T-helper 2 cell treated with Interferon-gamma antibody and Interleukin-4, amounts not matched to agents 5 μg/mL and 100 μg/mL, for 36 hours (primary cell): ENCODE measurements around the gene STARD7.
"Not testable (repeated sequence)": the region's sequence is repeated elsewhere in the genome, so short reads cannot be mapped to it uniquely, and the experiment has no call there.

Experiments
- DNase-seq: peaks from one replicate; pipeline ENCODE4 v3.0.0; 2021; ENCODE audit warnings: low spot score
- H3K27ac Mint-ChIP-seq: one replicate; pipeline ENCODE4 v1.8.0; 2021; ENCODE audit warnings: mild to moderate bottlenecking, mixed read lengths
- H3K27me3 Mint-ChIP-seq: one replicate; pipeline ENCODE4 v1.8.0; 2021; ENCODE audit warnings: low read depth, mixed read lengths
- H3K36me3 Mint-ChIP-seq: one replicate; pipeline ENCODE4 v1.8.0; 2021; ENCODE audit warnings: low read depth, mixed read lengths
- H3K4me1 Mint-ChIP-seq: one replicate; pipeline ENCODE4 v1.8.0; 2021; ENCODE audit warnings: low read depth, mixed read lengths
- H3K4me3 Mint-ChIP-seq: one replicate; pipeline ENCODE4 v1.8.0; 2022; ENCODE audit warnings: mild to moderate bottlenecking, moderate library complexity, mixed read lengths
- H3K9me3 Mint-ChIP-seq: one replicate; pipeline ENCODE4 v1.8.0; 2021; ENCODE audit warnings: mixed read lengths

STARD7 gene

GRCh38 chr2:96243843-96244242 lies 35.2 kb upstream of the STARD7 start:
- H3K9me3 Mint-ChIP-seq = peaks cover 7% of the 10 kb centered on the region
- H3K27me3 Mint-ChIP-seq = no peaks in the 10 kb centered on the region
- peaks cover 54% of the 10 kb centered on the region for H3K4me1 Mint-ChIP-seq
- H3K36me3 Mint-ChIP-seq = peaks cover 38% of the 10 kb centered on the region
- H3K4me3 Mint-ChIP-seq = no peak overlapping the region
- DNase-seq = no peak
- H3K27ac Mint-ChIP-seq = no peak overlapping the region

DNA sequence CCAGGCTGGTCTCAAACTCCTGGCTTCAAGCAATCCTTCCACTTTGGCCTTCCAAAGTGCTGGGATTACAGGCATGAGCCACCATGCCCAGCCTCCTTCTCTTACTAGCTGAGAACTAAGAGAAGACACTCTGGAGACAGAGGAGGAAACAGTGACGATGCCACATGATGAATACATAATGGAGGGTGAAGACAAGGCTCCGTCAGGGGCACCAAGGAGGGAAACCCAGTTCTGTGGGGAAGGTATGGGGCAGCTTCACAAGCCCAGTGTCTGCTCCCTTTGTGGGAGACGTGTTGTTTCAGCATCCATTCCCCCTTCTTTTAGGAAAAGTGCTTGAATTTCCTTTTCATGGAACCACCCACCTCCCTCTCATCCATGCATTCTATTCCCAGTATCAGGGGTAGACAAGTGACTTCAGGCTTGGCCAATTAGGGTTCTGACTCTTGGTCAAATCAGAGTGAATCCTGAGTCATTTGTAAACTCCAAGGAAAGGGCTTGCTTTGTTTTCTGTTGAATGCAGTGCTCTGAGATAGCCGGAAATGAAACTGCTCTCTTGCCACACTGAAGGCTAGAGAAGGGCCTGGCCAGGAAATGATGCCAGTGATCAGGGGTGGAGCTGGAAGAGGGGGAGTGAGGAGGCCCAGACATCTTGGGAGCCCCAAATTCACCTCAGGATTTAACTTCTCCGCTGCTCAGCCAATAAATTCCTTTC lies 33.4 kb upstream of the STARD7 start:
- H3K4me1 Mint-ChIP-seq = peaks cover 47% of the 10 kb centered on the region

GRCh38 chr2:96241227-96241626 lies 32.6 kb upstream of the STARD7 start:
- DNase-seq = no peak
- H3K27ac Mint-ChIP-seq = peak overlapping the region; percentile 93
- H3K4me1 Mint-ChIP-seq = peaks cover 39% of the 10 kb centered on the region
- H3K4me3 Mint-ChIP-seq = peak overlapping the region; percentile 72
- no peaks in the 10 kb centered on the region for H3K27me3 Mint-ChIP-seq
- H3K9me3 Mint-ChIP-seq = peaks cover 7% of the 10 kb centered on the region
- H3K36me3 Mint-ChIP-seq = peaks cover 30% of the 10 kb centered on the region

More for the DNA sequence above, 33.4 kb upstream of the STARD7 start:
- peaks cover 7% of the 10 kb centered on the region for H3K9me3 Mint-ChIP-seq
- peaks cover 37% of the 10 kb centered on the region for H3K36me3 Mint-ChIP-seq
- H3K27ac Mint-ChIP-seq = peak overlapping the region; percentile 93
- peak overlapping the region; percentile 72 for H3K4me3 Mint-ChIP-seq
- peak; percentile 75 for DNase-seq
- H3K27me3 Mint-ChIP-seq = no peaks in the 10 kb centered on the region

DNA sequence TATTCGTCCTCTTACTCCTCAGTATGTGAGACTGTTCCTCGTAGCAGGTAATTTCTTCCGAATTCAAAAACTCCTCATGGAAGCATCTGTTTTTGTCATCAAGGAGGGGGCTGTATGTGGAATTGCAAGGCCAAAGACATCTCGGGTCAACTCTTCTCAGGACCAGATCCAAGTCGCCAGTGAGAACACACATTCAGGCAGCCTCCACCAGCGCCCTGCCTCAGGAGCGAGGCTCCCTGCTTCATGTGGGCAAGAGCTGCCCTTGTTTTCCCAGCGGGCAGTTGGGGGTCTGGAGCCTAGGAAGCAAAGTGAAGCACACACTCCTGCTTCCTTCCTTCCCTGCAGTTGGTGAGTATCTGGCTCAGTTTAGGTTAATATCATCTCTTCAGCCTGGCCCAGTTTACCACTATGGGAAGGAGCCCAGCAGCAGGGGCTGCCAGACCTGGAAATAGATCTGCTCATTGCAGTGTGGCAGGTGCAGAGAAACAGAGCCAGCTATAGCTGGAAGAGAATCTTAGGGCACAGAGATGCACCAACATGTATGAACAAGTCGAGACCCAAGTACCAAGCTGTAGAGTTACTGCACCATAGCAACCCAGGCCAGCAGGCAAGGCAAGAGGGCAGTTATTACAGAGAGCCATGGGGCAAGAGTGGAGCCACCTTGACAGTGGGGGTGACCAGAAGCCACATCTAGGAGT lies 31.9 kb upstream of the STARD7 start:
- Mint-ChIP-seq H3K4me1 (peaks cover 31% of the 10 kb centered on the region), H3K27ac (peak overlapping the region; percentile 93), H3K9me3 (peaks cover 2% of the 10 kb centered on the region), H3K27me3 (no peaks in the 10 kb centered on the region), H3K36me3 (peaks cover 25% of the 10 kb centered on the region), H3K4me3 (no peak overlapping the region)
- no peak for DNase-seq

DNA sequence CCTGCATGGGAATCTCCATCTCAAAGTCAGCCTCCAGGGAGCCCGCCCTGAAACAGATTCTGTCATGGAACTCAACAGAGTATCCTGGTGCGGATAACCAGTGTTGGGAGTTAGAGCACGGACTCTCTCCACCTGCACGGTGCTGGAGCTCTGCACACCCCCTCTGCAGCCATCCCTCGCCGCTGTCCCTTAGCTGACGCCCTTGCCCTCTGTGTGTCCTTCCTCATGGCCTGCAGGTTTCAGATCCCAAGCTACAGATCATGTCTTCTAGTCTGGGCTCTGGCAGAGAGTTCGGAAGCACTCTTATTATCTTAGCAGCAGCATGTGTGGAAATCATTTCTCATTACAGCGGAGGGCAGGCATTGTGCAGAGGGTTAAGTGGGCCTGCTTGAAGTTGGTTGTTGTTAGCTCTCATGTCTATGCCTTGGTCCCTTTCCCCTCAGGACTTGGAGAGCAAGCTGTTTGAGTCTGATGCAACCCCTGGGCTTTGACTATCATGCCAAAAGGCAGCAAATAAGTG lies 31.2 kb upstream of the STARD7 start:
- Mint-ChIP-seq H3K36me3 (peaks cover 22% of the 10 kb centered on the region), H3K9me3 (no peaks in the 10 kb centered on the region), H3K27me3 (no peaks in the 10 kb centered on the region), H3K27ac (no peak overlapping the region), H3K4me3 (no peak overlapping the region), H3K4me1 (peaks cover 28% of the 10 kb centered on the region)
- no peak for DNase-seq

- no peak for DNase-seq
- Mint-ChIP-seq H3K9me3 (no peaks in the 10 kb centered on the region), H3K4me1 (peaks cover 25% of the 10 kb centered on the region), H3K36me3 (peaks cover 18% of the 10 kb centered on the region), H3K27me3 (no peaks in the 10 kb centered on the region), H3K4me3 (no peak overlapping the region), H3K27ac (no peak overlapping the region)
Measured at GRCh38 chr2:96239091-96239490, 30.5 kb upstream of the STARD7 start.

DNA sequence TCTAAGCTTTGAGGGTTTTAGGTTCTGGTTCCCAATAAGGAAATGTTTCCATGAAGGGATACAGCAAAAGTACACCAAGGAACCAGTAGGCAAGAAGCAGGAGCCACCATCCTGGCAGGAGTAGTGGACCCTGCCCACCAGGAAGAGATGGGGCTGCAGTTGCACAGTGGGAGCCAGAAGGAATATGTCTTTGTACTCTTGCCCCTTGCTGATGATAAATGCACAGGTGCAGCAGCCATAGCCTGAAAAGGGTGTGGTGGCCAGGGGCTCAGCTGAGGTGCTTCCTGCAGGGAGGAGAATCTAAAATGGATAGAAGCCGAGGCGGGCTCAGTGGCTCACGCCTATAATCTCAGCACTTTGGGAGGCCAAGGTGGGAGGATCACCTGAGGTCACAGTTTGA lies 29.6 kb upstream of the STARD7 start:
- H3K27ac Mint-ChIP-seq = no peak overlapping the region
- DNase-seq = no peak
- no peaks in the 10 kb centered on the region for H3K9me3 Mint-ChIP-seq
- H3K36me3 Mint-ChIP-seq = peaks cover 17% of the 10 kb centered on the region
- peaks cover 24% of the 10 kb centered on the region for H3K4me1 Mint-ChIP-seq
- no peaks in the 10 kb centered on the region for H3K27me3 Mint-ChIP-seq
- H3K4me3 Mint-ChIP-seq = no peak overlapping the region

- H3K9me3 Mint-ChIP-seq = no peaks in the 10 kb centered on the region
- H3K27ac Mint-ChIP-seq = no peak overlapping the region
- DNase-seq = no peak
- H3K36me3 Mint-ChIP-seq = peaks cover 8% of the 10 kb centered on the region
- H3K4me3 Mint-ChIP-seq = no peak overlapping the region
- H3K4me1 Mint-ChIP-seq = peaks cover 10% of the 10 kb centered on the region
- H3K27me3 Mint-ChIP-seq = no peaks in the 10 kb centered on the region
Measured at GRCh38 chr2:96236882-96237281, 28.3 kb upstream of the STARD7 start.

GRCh38 chr2:96233880-96234316 lies 25.3 kb upstream of the STARD7 start:
- H3K4me1 Mint-ChIP-seq = no peaks in the 10 kb centered on the region
- no peaks in the 10 kb centered on the region for H3K9me3 Mint-ChIP-seq
- H3K4me3 Mint-ChIP-seq = no peak overlapping the region
- H3K36me3 Mint-ChIP-seq = peaks cover 5% of the 10 kb centered on the region
- H3K27ac Mint-ChIP-seq = no peak overlapping the region
- H3K27me3 Mint-ChIP-seq = no peaks in the 10 kb centered on the region
- no peak for DNase-seq

DNA sequence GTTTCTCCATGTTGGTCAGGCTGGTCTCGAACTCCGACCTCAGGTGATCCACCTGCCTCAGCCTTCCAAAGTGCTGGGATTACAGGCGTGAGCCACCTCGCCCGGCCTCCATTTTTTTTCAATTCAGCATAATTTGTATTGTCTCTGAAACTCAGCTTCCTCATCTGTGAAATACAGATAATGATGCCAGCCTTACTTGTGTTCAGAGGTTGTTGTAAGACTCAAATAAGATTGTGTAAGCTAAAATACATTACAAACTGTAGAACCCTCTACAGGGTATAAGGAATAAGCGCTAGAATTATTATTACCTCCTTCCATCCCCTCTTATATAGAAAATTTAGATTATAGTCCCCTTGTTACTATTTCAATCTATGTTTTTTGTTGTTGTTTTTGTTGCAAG lies 24.8 kb upstream of the STARD7 start:
- H3K27me3 Mint-ChIP-seq = no peaks in the 10 kb centered on the region
- H3K4me1 Mint-ChIP-seq = no peaks in the 10 kb centered on the region
- no peak for DNase-seq
- no peak overlapping the region for H3K27ac Mint-ChIP-seq
- peaks cover 5% of the 10 kb centered on the region for H3K36me3 Mint-ChIP-seq
- H3K9me3 Mint-ChIP-seq = no peaks in the 10 kb centered on the region
- H3K4me3 Mint-ChIP-seq = no peak overlapping the region

DNA sequence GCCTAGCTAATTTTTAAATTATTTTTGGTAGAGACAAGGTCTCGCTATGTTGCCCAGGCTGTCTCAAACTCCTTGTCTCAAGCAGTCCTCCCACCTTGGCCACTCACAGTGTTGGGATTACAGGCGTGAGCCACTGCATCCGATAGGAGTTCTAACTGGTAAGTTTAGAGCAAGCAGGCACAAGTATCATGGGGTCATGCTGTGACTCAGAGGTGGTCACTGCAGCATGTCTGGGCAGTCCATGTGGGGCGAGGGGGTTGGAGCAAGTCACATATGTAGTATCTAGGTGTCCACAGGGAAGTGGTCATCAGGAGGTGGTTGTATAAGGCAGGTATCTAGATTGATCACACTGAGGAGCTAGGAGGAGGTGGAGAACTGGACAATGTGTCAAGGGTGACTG lies 22.7 kb upstream of the STARD7 start:
- H3K9me3 Mint-ChIP-seq = no peaks in the 10 kb centered on the region
- no peak overlapping the region for H3K27ac Mint-ChIP-seq
- no peaks in the 10 kb centered on the region for H3K4me1 Mint-ChIP-seq
- no peak for DNase-seq
- no peaks in the 10 kb centered on the region for H3K27me3 Mint-ChIP-seq
- H3K36me3 Mint-ChIP-seq = peaks cover 3% of the 10 kb centered on the region
- no peak overlapping the region for H3K4me3 Mint-ChIP-seq

- Mint-ChIP-seq H3K4me1 (peaks cover 9% of the 10 kb centered on the region), H3K9me3 (no peaks in the 10 kb centered on the region), H3K27me3 (no peaks in the 10 kb centered on the region), H3K27ac (peak overlapping the region; percentile 73), H3K4me3 (no peak overlapping the region), H3K36me3 (peaks cover 1% of the 10 kb centered on the region)
- no peak for DNase-seq
Measured at GRCh38 chr2:96225016-96225533, 16.4 kb upstream of the STARD7 start.

DNA sequence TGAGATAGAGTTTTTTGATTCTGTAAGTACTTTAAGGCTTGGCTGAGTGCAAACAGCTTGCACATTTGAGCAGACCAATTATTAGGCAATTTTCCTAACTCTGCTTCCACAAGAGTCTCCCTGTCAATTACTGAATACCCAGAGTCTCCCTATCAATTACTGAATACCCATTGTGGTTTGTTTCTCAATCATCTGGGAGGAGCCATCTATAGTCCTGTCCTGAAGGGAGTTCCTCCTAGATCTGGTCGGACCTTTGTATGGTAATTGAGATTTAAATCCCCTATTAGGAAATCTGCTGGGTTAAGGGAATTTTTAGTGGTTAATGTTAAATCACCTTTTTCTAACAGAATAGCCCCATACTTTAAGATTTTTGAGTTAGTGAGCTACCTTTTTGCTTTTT lies 12.5 kb upstream of the STARD7 start:
- H3K9me3 Mint-ChIP-seq, H3K27me3 Mint-ChIP-seq, H3K36me3 Mint-ChIP-seq, DNase-seq, H3K4me3 Mint-ChIP-seq, H3K27ac Mint-ChIP-seq, H3K4me1 Mint-ChIP-seq: not testable (repeated sequence)

GRCh38 chr2:96219959-96220358 lies 11.3 kb upstream of the STARD7 start:
- H3K4me1 Mint-ChIP-seq, H3K36me3 Mint-ChIP-seq, H3K27me3 Mint-ChIP-seq, DNase-seq, H3K9me3 Mint-ChIP-seq, H3K27ac Mint-ChIP-seq, H3K4me3 Mint-ChIP-seq: not testable (repeated sequence)
